OCI-LY1 (cell line): ENCODE data around the gene RGS10.

Experiments
- CTCF ChIP-seq: fragments of 200-600 bp; sonication (generic), shearing (Covaris generic); IDR thresholded peaks from 2 replicates; pipeline ENCODE4 v1.5.1; 2017; ENCODE audit warnings: mild to moderate bottlenecking, antibody characterized with exemption, low read length, moderate library complexity, mixed read lengths
- EZH2 ChIP-seq: fragments of 200-600 bp; sonication (generic), shearing (Covaris generic); IDR thresholded peaks from 2 replicates; pipeline ENCODE4 v1.8.0; 2017; ENCODE audit warnings: borderline replicate concordance, mixed run types, mild to moderate bottlenecking, antibody characterized with exemption, low read length, moderate library complexity, mixed read lengths

DNA sequence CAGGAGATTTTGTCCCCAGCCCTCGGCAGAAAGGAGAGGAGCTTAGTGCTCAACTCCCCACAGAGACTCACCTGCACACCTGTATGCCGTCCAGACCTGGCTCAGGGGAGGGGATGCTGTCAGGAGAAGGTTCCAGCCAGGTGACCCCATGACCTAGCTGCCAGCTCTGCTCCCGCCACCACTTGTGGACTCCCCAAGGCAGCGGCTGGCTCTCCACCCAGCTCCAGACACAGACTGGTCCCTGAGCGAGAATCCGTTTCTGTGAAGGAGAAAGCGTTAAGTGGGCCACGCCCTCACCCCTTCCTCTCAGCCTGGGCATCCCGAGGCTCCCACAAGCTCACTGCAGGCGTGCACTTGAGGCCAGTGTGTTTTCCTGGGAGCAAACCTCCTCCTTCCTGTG is 76.4 kb downstream of the RGS10 start:
- TF ChIP-seq EZH2, result no peak
- TF ChIP-seq CTCF, result no peak
